Retinal pigment epithelial cell (primary cell): ENCODE data around the gene PCSK5.
A peak's percentile ranks its signal among the peaks of the same experiment; 100 is the strongest.

Experiments
- DNase-seq: peaks from one replicate; pipeline ENCODE4 v3.0.0-alpha.2; 2010; ENCODE audit warnings: low read depth
- H3K4me3 ChIP-seq: 2 replicates; pipeline ENCODE4 v1.5.1; 2011; ENCODE audit warnings: mild to moderate bottlenecking, low read length, control low read depth, moderate library complexity
- TF ChIP-seq, protein P1 (sequence below): conservative IDR thresholded peaks from 2 replicates; pipeline ENCODE4 v1.5.1; 2011; ENCODE audit warnings: low read depth, low read length, control low read depth, inconsistent platforms

PCSK5 gene

DNA sequence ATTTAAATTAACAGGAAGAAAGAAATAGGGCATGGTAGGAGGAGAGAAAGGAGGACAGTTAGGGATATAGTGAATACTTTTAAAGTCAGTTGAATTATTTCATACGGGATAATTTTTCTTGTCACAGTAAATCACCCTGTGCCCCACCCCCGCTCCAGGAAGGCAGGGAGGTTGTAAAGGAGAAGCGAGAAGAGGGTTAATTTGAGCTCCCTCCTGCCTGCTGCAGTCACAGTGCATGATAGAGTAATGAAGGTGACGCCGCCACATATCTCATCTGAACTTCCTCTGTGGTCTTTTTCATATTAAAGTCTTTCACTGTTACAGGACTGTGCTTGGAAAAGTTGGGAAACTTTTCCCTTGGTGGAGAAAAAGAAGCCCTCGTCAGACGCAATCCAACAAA, 896 bp upstream of the PCSK5 start:
- no peak for DNase-seq
- H3K4me3 ChIP-seq: peak overlapping the region; percentile 68
- TF ChIP-seq, protein P1, sequence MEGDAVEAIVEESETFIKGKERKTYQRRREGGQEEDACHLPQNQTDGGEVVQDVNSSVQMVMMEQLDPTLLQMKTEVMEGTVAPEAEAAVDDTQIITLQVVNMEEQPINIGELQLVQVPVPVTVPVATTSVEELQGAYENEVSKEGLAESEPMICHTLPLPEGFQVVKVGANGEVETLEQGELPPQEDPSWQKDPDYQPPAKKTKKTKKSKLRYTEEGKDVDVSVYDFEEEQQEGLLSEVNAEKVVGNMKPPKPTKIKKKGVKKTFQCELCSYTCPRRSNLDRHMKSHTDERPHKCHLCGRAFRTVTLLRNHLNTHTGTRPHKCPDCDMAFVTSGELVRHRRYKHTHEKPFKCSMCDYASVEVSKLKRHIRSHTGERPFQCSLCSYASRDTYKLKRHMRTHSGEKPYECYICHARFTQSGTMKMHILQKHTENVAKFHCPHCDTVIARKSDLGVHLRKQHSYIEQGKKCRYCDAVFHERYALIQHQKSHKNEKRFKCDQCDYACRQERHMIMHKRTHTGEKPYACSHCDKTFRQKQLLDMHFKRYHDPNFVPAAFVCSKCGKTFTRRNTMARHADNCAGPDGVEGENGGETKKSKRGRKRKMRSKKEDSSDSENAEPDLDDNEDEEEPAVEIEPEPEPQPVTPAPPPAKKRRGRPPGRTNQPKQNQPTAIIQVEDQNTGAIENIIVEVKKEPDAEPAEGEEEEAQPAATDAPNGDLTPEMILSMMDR: no peak

DNA sequence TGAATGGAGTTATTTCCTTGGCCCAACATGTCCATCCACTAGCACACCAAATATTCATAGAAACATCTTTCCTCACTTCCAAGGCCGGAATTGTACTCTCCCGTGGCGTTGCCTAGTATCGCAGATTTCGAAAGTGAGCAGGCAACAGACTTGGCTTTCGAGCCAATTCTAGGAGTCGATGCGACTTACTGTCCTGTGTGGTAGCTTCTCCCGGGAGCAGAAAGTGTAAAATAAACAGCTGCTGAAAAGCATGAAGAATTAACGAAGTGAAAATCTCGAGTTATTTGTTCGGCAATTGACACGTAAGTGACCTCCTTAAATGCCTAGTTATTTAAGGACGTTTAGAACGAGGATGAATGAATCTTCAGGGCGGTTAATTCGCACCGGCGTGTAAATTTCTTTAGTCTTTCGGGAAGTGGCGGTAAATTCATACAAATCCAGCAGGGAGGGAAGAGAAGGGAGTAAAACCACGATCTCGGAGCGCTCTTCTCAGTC, 449 bp upstream of the PCSK5 start:
- TF ChIP-seq, protein P1: no peak
- no peak for DNase-seq
- peak overlapping the region; percentile 68 for H3K4me3 ChIP-seq

DNA sequence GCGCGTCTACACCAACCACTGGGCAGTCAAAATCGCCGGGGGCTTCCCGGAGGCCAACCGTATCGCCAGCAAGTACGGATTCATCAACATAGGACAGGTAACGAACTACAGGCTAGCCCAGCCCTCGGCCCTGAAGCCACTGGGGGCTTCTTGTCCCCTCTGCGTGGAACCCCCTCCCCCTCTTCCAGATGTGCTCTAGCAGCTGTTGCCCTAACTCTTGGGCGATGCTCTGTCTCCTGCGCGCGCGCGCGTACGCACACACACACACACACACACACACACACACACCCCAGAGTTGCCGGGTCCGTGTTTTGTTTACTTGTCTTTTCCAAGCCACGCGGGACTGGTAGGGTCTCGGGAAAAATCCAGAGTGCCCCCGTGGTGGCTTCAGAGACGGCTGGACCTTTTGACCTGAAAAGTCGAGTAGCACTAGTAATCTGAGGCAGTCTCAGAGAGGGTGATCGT, 836 bp downstream of the PCSK5 start:
- H3K4me3 ChIP-seq: peak overlapping the region; percentile 68

DNA sequence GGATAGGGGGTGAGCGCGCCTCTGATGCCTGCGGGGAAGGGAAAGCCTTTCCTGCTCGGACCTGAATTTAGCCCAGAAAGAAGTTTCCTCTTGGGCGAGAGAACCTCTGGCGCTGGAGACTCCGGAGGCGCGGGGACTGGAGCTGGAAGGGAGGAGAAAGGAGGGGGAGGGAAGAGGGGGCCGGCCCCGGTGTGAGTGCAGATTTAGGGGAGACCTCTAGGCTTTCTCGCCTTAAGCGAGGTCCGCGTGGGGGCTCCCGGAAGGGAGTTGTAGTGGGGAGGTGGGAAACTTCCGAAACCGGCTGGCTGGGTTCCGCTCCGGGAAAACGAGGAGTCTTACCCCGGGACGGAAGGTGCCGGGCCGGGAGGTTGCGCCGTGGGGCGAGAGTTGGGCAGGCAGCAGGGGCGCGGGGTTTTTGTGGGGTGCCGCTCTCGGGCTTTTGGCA, 1.3 kb downstream of the PCSK5 start:
- DNase-seq: no peak

More for the DNA sequence above, 836 bp downstream of the PCSK5 start:
- DNase-seq: no peak
- TF ChIP-seq, protein P1: no peak

DNA sequence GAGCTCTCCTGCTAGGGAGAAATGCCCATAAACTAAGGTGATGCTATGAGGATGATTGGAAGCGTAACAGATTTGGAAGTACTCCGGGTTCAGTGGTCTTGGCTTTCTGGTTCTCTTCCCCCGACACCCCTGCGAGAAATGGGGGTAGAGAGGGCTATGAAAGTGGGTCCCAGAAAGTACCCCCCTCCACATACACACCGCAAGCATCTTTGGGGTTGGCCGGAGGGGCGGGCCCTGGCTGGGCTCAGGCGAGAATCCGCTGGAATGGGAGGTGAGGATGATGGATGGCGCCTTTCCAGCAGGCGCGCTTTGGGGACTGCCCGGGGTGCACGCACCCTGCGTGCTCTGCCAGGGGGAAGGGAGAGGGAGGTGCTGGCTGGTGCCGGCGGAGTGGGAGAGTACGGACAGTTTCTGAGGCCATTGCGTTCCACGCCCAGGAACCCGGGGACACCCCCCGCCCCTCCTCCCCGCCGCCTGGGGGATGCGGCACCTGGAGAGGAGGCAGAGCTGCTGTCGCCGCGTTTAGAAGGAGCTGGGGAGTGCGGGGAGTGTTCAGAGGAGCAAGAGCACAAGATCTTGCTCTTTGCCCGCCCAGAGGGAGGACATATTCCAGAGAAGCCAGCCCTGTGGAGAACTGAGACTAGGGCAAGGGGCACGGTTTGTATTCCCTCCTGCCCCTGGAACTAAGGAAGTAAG, 1.9 kb downstream of the PCSK5 start:
- TF ChIP-seq, protein P1: no peak
- no peak for DNase-seq

More for the DNA sequence above, 1.3 kb downstream of the PCSK5 start:
- H3K4me3 ChIP-seq: peak overlapping the region; percentile 68
- TF ChIP-seq, protein P1: no peak

DNA sequence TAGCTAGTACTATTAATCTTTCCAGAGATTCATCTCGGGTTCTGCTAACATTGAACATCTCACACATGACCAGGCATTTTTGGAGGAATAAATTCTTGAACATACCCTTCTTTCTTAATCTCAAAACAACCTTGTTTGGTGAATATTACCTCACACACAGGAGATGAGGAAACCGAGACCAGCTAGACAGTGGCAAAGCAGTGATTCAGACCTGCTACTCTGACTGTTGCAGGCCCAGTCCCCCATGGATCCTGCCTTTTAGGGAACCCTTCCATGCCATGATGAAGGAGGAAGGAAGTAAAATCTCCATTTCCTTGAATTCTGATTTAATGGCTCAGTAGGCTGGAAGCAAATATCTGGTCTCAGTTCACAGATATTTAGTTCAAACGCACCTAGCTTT, 2.6 kb downstream of the PCSK5 start:
- no peak overlapping the region for H3K4me3 ChIP-seq
- no peak for DNase-seq
- TF ChIP-seq, protein P1: no peak

More for the DNA sequence above, 1.9 kb downstream of the PCSK5 start:
- peak overlapping the region; percentile 68 for H3K4me3 ChIP-seq

DNA sequence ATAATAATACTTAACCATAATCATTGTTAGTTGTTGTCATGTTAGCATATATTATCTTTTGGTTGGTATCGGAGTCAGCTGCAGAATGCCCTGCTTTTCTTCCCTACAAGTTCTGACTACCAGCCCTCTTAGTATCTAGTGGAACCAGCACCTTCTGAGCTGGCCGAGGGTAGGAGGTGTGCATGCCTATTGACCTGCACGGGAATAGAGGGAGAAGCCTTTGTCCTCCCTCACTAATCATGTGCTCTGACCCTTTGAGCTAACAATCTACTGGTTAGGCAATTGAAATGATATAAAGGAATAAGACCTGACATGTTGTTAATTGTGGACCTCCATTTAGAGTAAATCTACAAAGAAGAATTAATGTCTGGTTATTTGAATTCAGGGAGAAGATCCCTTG, 4.1 kb downstream of the PCSK5 start:
- no peak for DNase-seq
- H3K4me3 ChIP-seq: no peak overlapping the region
- TF ChIP-seq, protein P1: no peak
